ENCODE measurements around the gene RRP1B. TPM values are rescaled to one million over a fixed set of nuclear protein-coding genes. Genes with fewer than 3 reads are reported as not detected.

Gene RRP1B
- total RNA-seq, 3 donors from 2014 or later = 17.1 to 22.6 (median 22.1) TPM

- Histone ChIP-seq H3K27me3 (no peaks in the 10 kb centered on the region), H3K4me1 (no peaks in the 10 kb centered on the region), H3K4me3 (no peak overlapping the region), H3K27ac (no peak overlapping the region), H3K9me3 (no peaks in the 10 kb centered on the region), H3K36me3 (peaks cover 9% of the 10 kb centered on the region)
- TF ChIP-seq POLR2AphosphoS5 (IDR thresholded peaks at IDR 0.05) (no peak), POLR2A (IDR thresholded peaks at IDR 0.05) (no peak), CTCF (IDR thresholded peaks at IDR 0.05) (no peak)
- DNase-seq (ENCODE audit: low spot score in 2 of 2) = no peak
- intact Hi-C loops (cut with DNase I; ENCODE audit: low total_unique reads) = no loop called here
Observed at GRCh38 chr21:43690346-43690745, 31.0 kb downstream of the RRP1B start.

GRCh38 chr21:43691086-43691795, 31.9 kb downstream of the RRP1B start:
- peak in 1 of 2 donors; percentile 56 for DNase-seq (ENCODE audit: low spot score in 2 of 2)
- TF ChIP-seq POLR2A (IDR thresholded peaks at IDR 0.05) (no peak), POLR2AphosphoS5 (IDR thresholded peaks at IDR 0.05) (no peak), CTCF (IDR thresholded peaks at IDR 0.05) (no peak)
- intact Hi-C loops (cut with DNase I; ENCODE audit: low total_unique reads) = no loop called here
- Histone ChIP-seq H3K4me1 (no peaks in the 10 kb centered on the region), H3K4me3 (no peak overlapping the region), H3K27ac (no peak overlapping the region), H3K36me3 (peaks cover 9% of the 10 kb centered on the region), H3K27me3 (no peaks in the 10 kb centered on the region), H3K9me3 (no peaks in the 10 kb centered on the region)

- H3K9me3 ChIP-seq = no peaks in the 10 kb centered on the region
- intact Hi-C loops (cut with DNase I; ENCODE audit: low total_unique reads) = no loop called here
- H3K4me3 ChIP-seq = no peak overlapping the region
- no peaks in the 10 kb centered on the region for H3K27me3 ChIP-seq
- H3K27ac ChIP-seq = no peak overlapping the region
- H3K4me1 ChIP-seq = no peaks in the 10 kb centered on the region
- DNase-seq (ENCODE audit: low spot score in 2 of 2) = no peak
- TF ChIP-seq CTCF (IDR thresholded peaks at IDR 0.05) (no peak), POLR2A (IDR thresholded peaks at IDR 0.05) (no peak), POLR2AphosphoS5 (IDR thresholded peaks at IDR 0.05) (no peak)
- H3K36me3 ChIP-seq = peaks cover 9% of the 10 kb centered on the region
Observed at GRCh38 chr21:43691801-43692200, 32.4 kb downstream of the RRP1B start.

- DNase-seq (ENCODE audit: low spot score in 2 of 2) = no peak
- Histone ChIP-seq H3K36me3 (peaks cover 4% of the 10 kb centered on the region), H3K4me3 (no peak overlapping the region), H3K9me3 (no peaks in the 10 kb centered on the region), H3K27me3 (no peaks in the 10 kb centered on the region), H3K27ac (no peak overlapping the region), H3K4me1 (no peaks in the 10 kb centered on the region)
- intact Hi-C loops (cut with DNase I; ENCODE audit: low total_unique reads) = no loop called here
- TF ChIP-seq POLR2AphosphoS5 (IDR thresholded peaks at IDR 0.05) (no peak), CTCF (IDR thresholded peaks at IDR 0.05) (no peak), POLR2A (IDR thresholded peaks at IDR 0.05) (no peak)
Observed at GRCh38 chr21:43692949-43693348, 33.6 kb downstream of the RRP1B start.

GRCh38 chr21:43693981-43694380, 34.6 kb downstream of the RRP1B start:
- intact Hi-C loops (cut with DNase I; ENCODE audit: low total_unique reads) = no loop called here
- Histone ChIP-seq H3K27me3 (no peaks in the 10 kb centered on the region), H3K36me3 (no peaks in the 10 kb centered on the region), H3K4me3 (no peak overlapping the region), H3K27ac (no peak overlapping the region), H3K4me1 (no peaks in the 10 kb centered on the region), H3K9me3 (no peaks in the 10 kb centered on the region)
- no peak for DNase-seq (ENCODE audit: low spot score in 2 of 2)
- TF ChIP-seq POLR2A (IDR thresholded peaks at IDR 0.05) (no peak), POLR2AphosphoS5 (IDR thresholded peaks at IDR 0.05) (no peak), CTCF (IDR thresholded peaks at IDR 0.05) (no peak)
